HepG2 (cell line): Measurements from ENCODE around the gene VPS25. TPM values are rescaled to one million over a fixed set of nuclear protein-coding genes. Genes with fewer than 3 reads are reported as not detected.
A peak's percentile ranks its signal among the peaks of the same experiment; 100 is the strongest.

Source experiments
- ATAC-seq: fragments of 200-7000 bp; cut with Tn5 transposase; 3 replicates; pipeline ENCODE4 v1.9.1; 2020; ENCODE audit warnings: mild to moderate bottlenecking, moderate library complexity
- BruUV-seq: library from RNA; stranded (reverse); fragments of 400-500 nt; replicated peaks from 2 replicates; lab custom pipeline; 2021; lab: Mats Ljungman, UMichigan
- CTCF ChIA-PET: fragments of 300-600 bp; formaldehyde crosslinking; extraction: SDS; loops from one replicate; lab custom pipeline; 2021; ENCODE audit warnings: low total read pairs, inconsistent platforms, low intra/inter-chr PET ratio; lab: Yijun Ruan, JAX
- POLR2A ChIA-PET: fragments of 350-600 bp; sonication (Branson Sonifier 250); formaldehyde crosslinking; loops from one replicate; lab custom pipeline; 2020; ENCODE audit warnings: antibody characterized with exemption, inconsistent platforms; lab: Yijun Ruan, JAX
- DNase-seq: peaks from one replicate; pipeline ENCODE4 v3.0.0-alpha.2; 2015; ENCODE audit warnings: low spot score
- FAIRE-seq: peaks from 3 replicates; lab custom pipeline; 2011; peaks lifted over from hg19 to GRCh38; lab: Jason Lieb, UNC
- H2AFZ ChIP-seq: one replicate; pipeline ENCODE4 v1.6.1; 2011; ENCODE audit warnings: low read length, inconsistent platforms
- H3K27ac ChIP-seq: fragments of 300-600 bp; 3 replicates; pipeline ENCODE4 v1.8.0; 2011; ENCODE audit warnings: mixed run types, mild to moderate bottlenecking, mixed read lengths, low read length, inconsistent platforms; ENCODE audit not compliant: insufficient read depth; ENCODE audit errors: extremely low read length
- H3K27me3 ChIP-seq, 2 experiments: fragments of 200-600 bp in 1 of 2; 2 replicates in 1 of 2; 3 replicates in 1 of 2; pipeline versions ENCODE4 v1.6.0 to v1.8.0; 2011; ENCODE audit warnings: low read length in 2 of 2, mild to moderate bottlenecking in 2 of 2, moderate library complexity in 2 of 2, inconsistent platforms in 1 of 2; ENCODE audit not compliant: insufficient read depth in 2 of 2, control insufficient read depth in 1 of 2
- H3K36me3 ChIP-seq, 2 experiments: fragments of 200-600 bp in 1 of 2; replicated peaks in 1 of 2; 2 replicates in 1 of 2; 3 replicates in 1 of 2; pipeline versions ENCODE4 v1.5.1 to v1.8.0; 2011; ENCODE audit warnings: low read length in 2 of 2, inconsistent platforms in 1 of 2; ENCODE audit not compliant: insufficient read depth in 2 of 2, control insufficient read depth in 1 of 2
- H3K4me1 ChIP-seq: 2 replicates; pipeline ENCODE4 v1.5.1; 2012; ENCODE audit warnings: low read length, inconsistent platforms; ENCODE audit not compliant: insufficient read depth
- H3K4me2 ChIP-seq: 2 replicates; pipeline ENCODE4 v1.6.0; 2011; ENCODE audit warnings: low read depth, low read length, inconsistent platforms
- H3K4me3 ChIP-seq, 3 experiments: fragments of 200-600 bp in 1 of 3; sonication (generic), shearing (Covaris generic) in 1 of 3; replicated peaks in 1 of 3; 2 replicates each; pipeline ENCODE4 v1.5.1; 2011 to 2016; ENCODE audit warnings: low read length in 3 of 3, inconsistent platforms in 2 of 3, low read depth in 2 of 3, mild to moderate bottlenecking in 2 of 3, control low read depth in 1 of 3, mixed read lengths in 1 of 3; ENCODE audit not compliant: insufficient read depth in 1 of 3
- H3K79me2 ChIP-seq: one replicate; pipeline ENCODE4 v1.6.1; 2011; ENCODE audit warnings: low read length, inconsistent platforms; ENCODE audit not compliant: insufficient read depth
- H3K9ac ChIP-seq: 2 replicates; pipeline ENCODE4 v1.6.0; 2011; ENCODE audit warnings: mild to moderate bottlenecking, low read depth, low read length, inconsistent platforms; ENCODE audit not compliant: insufficient read depth
- H3K9me3 ChIP-seq: 2 replicates; pipeline ENCODE4 v1.5.1; 2012; ENCODE audit warnings: mild to moderate bottlenecking, low read length
- H4K20me1 ChIP-seq: 2 replicates; pipeline ENCODE4 v1.6.0; 2011; ENCODE audit warnings: inconsistent platforms, mild to moderate bottlenecking, low read length, moderate library complexity; ENCODE audit not compliant: insufficient read depth
- BRF2 ChIP-seq: sonication (generic); formaldehyde crosslinking; IDR thresholded peaks from 2 replicates; pipeline ENCODE4 v1.8.1; 2022; ENCODE audit warnings: mild to moderate bottlenecking, missing genetic modification reagents
- EEA1 ChIP-seq: sonication (generic); formaldehyde crosslinking; IDR thresholded peaks from 2 replicates; pipeline ENCODE4 v1.5.1; 2020; ENCODE audit warnings: mild to moderate bottlenecking, missing genetic modification reagents, borderline replicate concordance
- HDAC1 ChIP-seq: sonication (generic); formaldehyde crosslinking; IDR thresholded peaks from 2 replicates; pipeline ENCODE4 v1.5.1; 2020; ENCODE audit warnings: mild to moderate bottlenecking, missing genetic modification reagents
- NFATC3 ChIP-seq: sonication (generic); formaldehyde crosslinking; IDR thresholded peaks from 2 replicates; pipeline ENCODE4 v1.5.1; 2020; ENCODE audit warnings: mild to moderate bottlenecking, missing genetic modification reagents
- PCBP1 ChIP-seq: fragments of 200-400 bp; formaldehyde crosslinking; IDR thresholded peaks from 2 replicates; pipeline ENCODE4 v1.6.1; 2017; ENCODE audit warnings: mild to moderate bottlenecking, low read depth, low read length, borderline replicate concordance
- PRDM4 ChIP-seq: sonication (generic); formaldehyde crosslinking; IDR thresholded peaks from 2 replicates; pipeline ENCODE4 v1.9.0; 2021; ENCODE audit warnings: missing genetic modification reagents, borderline replicate concordance
- SP5 ChIP-seq: IDR thresholded peaks from 2 replicates; pipeline ENCODE4 v1.6.1; 2016; ENCODE audit warnings: low read depth, borderline replicate concordance
- TBX3 ChIP-seq: fragments of 450-650 bp; IDR thresholded peaks from 2 replicates; pipeline ENCODE4 v1.6.1; 2017; ENCODE audit warnings: antibody characterized with exemption, mild to moderate bottlenecking, inconsistent platforms, borderline replicate concordance
- ZBTB38 ChIP-seq: sonication (generic); formaldehyde crosslinking; IDR thresholded peaks from 2 replicates; pipeline ENCODE4 v1.5.1; 2020; ENCODE audit warnings: mild to moderate bottlenecking, missing genetic modification reagents
- ZFP82 ChIP-seq: sonication (generic); formaldehyde crosslinking; IDR thresholded peaks from 2 replicates; pipeline ENCODE4 v1.5.1; 2020; ENCODE audit warnings: mild to moderate bottlenecking, missing genetic modification reagents, borderline replicate concordance
- ZNF234 ChIP-seq: sonication (generic); formaldehyde crosslinking; conservative IDR thresholded peaks from 2 replicates; pipeline ENCODE4 v1.5.1; 2020; ENCODE audit warnings: mild to moderate bottlenecking, missing genetic modification reagents
- ZNF276 ChIP-seq: sonication (generic); formaldehyde crosslinking; IDR thresholded peaks from 2 replicates; pipeline ENCODE4 v1.4.0; 2020; ENCODE audit warnings: mild to moderate bottlenecking, low read depth, missing genetic modification reagents
- ZNF350 ChIP-seq: sonication (generic); formaldehyde crosslinking; IDR thresholded peaks from 2 replicates; pipeline ENCODE4 v1.4.0; 2020; ENCODE audit warnings: mild to moderate bottlenecking, low read depth, missing genetic modification reagents, borderline replicate concordance
- ZNF460 ChIP-seq: sonication (generic); formaldehyde crosslinking; IDR thresholded peaks from 2 replicates; pipeline ENCODE4 v1.5.1; 2020; ENCODE audit warnings: missing genetic modification reagents, mild to moderate bottlenecking, borderline replicate concordance
- ZNF614 ChIP-seq: IDR thresholded peaks from 2 replicates; pipeline ENCODE4 v1.6.1; 2018; ENCODE audit warnings: missing biosample characterization, missing genetic modification reagents, inconsistent platforms, borderline replicate concordance
- WGBS: methylation state at CpG from one replicate; pipeline ENCODE4 v1.1.6; 2017; ENCODE audit warnings: low lambda C conversion rate; 5-methylcytosine and 5-hydroxymethylcytosine counted together
- in situ Hi-C: cut with HindIII; loops from 2 replicates; pipeline ENCODE4 v1.10.0; 2017; ENCODE audit warnings: low pct_unique_long_range_greater_than_20kb; ENCODE audit not compliant: extremely low pct_ligation_motif_present
- intact Hi-C: fragments of 100-400 bp; cut with micrococcal nuclease; formaldehyde crosslinking; loops from one replicate; pipeline ENCODE4 v1.10.0; 2022; ENCODE audit not compliant: unreplicated experiment
- polyA plus RNA-seq, 8 experiments: library from polyadenylated mRNA; depleted of rRNA in 3 of 8; stranded (reverse) in 7 of 8; unstranded in 1 of 8; fragments of >200 nt; fragmentation: Illumina TruSeq in 4 of 8; extraction: Trizol in 4 of 8; gene quantifications; 2 replicates each; pipeline versions ENCODE4 v1.2.1 to v1.2.3, GENCODE V29; 2011 to 2016; ENCODE audit warnings: low read depth in 4 of 8, missing spikeins in 1 of 8, mixed read lengths in 1 of 8; ENCODE audit not compliant: insufficient read depth in 1 of 8
- total RNA-seq, 5 experiments: library from RNA; depleted of rRNA; stranded (reverse); fragments of >200 nt; fragmentation: Illumina TruSeq; extraction: Trizol; gene quantifications; 2 replicates each; pipeline ENCODE4 v1.2.3, GENCODE V29; 2016; ENCODE audit warnings: low read depth in 1 of 5

The VPS25 gene
- total and polyA plus RNA-seq, 2 of the 13 experiments (the other 11 are each of a cell fraction or from before 2014, with no cell fraction given) = 161 to 249 TPM

- intact Hi-C loops = no loop called here
- Histone ChIP-seq H3K4me1 (peaks cover 62% of the 10 kb centered on the region), H3K36me3 (no peaks in the 10 kb centered on the region), H3K27ac (peak within 1 kb of the TSS; percentile 83), H3K9me3 (no peaks in the 10 kb centered on the region), H3K79me2 (peaks cover 9% of the 10 kb centered on the region), H3K9ac (peak within 1 kb of the TSS; percentile 81), H3K4me3 (peak within 1 kb of the TSS; percentile 58 to 84 (median 76)), H3K4me2 (peak within 1 kb of the TSS; percentile 95), H4K20me1 (no peaks in the 10 kb centered on the region), H2AFZ (peak within 1 kb of the TSS; percentile 67), H3K27me3 (no peaks in the 10 kb centered on the region)
- peak; percentile 36 for FAIRE-seq
- POLR2A ChIA-PET = interaction anchor here (0.7 to 3.8 kb wide), 18 partner anchors 9 to 194 kb away, joined by 3 to 55 read pairs (median 5); partner anchors contain the start of genes BECN1, CNTD1, COA3 and PSMC3IP
- peak; percentile 91 for DNase-seq
- in situ Hi-C loops = no loop called here
- TSS peak; percentile 50 for BruUV-seq
- WGBS = 18% methylated on average over 28 of the region's 50 CpGs
- CTCF ChIA-PET = no interaction called here
- ATAC-seq = peak; percentile 89
- TF ChIP-seq NFATC3 (CRISPR knock-in tag) (peak; percentile 88; the same call in 1 of the 2 replicates), ZNF460 (peak; percentile 19; the same call in 1 of the 2 replicates), PRDM4 (peak; percentile 83; the same call in 1 of the 2 replicates), TBX3 (no peak), BRF2 (CRISPR knock-in tag) (peak; percentile 81; the same call in 1 of the 2 replicates), ZBTB38 (CRISPR knock-in tag) (peak; percentile 95), ZFP82 (CRISPR knock-in tag) (peak; percentile 63), SP5 (CRISPR knock-in tag) (peak; percentile 13; the same call in 1 of the 2 replicates), ZNF350 (CRISPR knock-in tag) (no peak; the same call in 1 of the 2 replicates), ZNF276 (CRISPR knock-in tag) (peak; percentile 94; the same call in 1 of the 2 replicates), HDAC1 (peak; percentile 82), PCBP1 (no peak), EEA1 (CRISPR knock-in tag) (no peak), ZNF614 (CRISPR knock-in tag) (peak; percentile 71; the same call in 1 of the 2 replicates), ZNF234 (CRISPR knock-in tag) (peak; percentile 87; the same call in 1 of the 2 replicates)
These were observed 28.2 kb upstream of the VPS25 start, which contains the start of gene EZH1 for GRCh38 chr17:42744806-42745617. Gene EZH1, minus strand, starts transcription at chr17:42745040. Its CDS starts 16,099 bp downstream, at chr17:42728941.
